ENCODE data around the gene SLC6A11.

- no peak for TF ChIP-seq ARNTL (CRISPR knock-in tag; IDR thresholded peaks at IDR 0.05; ENCODE audit: borderline replicate concordance, low read depth)
- TF ChIP-seq CSDC2 (CRISPR knock-in tag; IDR thresholded peaks at IDR 0.05), result no peak
- TF ChIP-seq BACH2 (CRISPR knock-in tag; IDR thresholded peaks at IDR 0.05; ENCODE audit: borderline replicate concordance), result no peak
- TF ChIP-seq PATZ1 (CRISPR knock-in tag; IDR thresholded peaks at IDR 0.05; ENCODE audit: borderline replicate concordance), result no peak
- TF ChIP-seq ZFP30 (CRISPR knock-in tag; IDR thresholded peaks at IDR 0.05), result no peak
- no peak for TF ChIP-seq ZFP3 (CRISPR knock-in tag; IDR thresholded peaks at IDR 0.05)
- no peak for TF ChIP-seq TSHZ2 (CRISPR knock-in tag; IDR thresholded peaks at IDR 0.05)
- TF ChIP-seq RARB (CRISPR knock-in tag; IDR thresholded peaks at IDR 0.05), result no peak
- TF ChIP-seq CSRNP3 (CRISPR knock-in tag; IDR thresholded peaks at IDR 0.05), result no peak
- no peak for TF ChIP-seq SNAI2 (CRISPR knock-in tag; IDR thresholded peaks at IDR 0.05)
- TF ChIP-seq ZNF70 (CRISPR knock-in tag; IDR thresholded peaks at IDR 0.05), result no peak
These were observed 41.2 kb upstream of the SLC6A11 start for GRCh38 chr3:10774825-10775224.

Data from SK-N-SH treated with all-trans-retinoic acid at 6 μM for 48 hours (cell line).